ENCODE results near the gene RAB11FIP5. TPM values are rescaled to one million over a fixed set of nuclear protein-coding genes. Genes with fewer than 3 reads are reported as not detected.
"Not testable (repeated sequence)": the region's sequence is repeated elsewhere in the genome, so short reads cannot be mapped to it uniquely, and the experiment has no call there.

RAB11FIP5 gene
- total RNA-seq, 2 experiments from 2014 or later = 11.1 to 11.2 TPM

GRCh38 chr2:73106791-73107190, 6.0 kb downstream of the RAB11FIP5 start:
- no peaks in the 10 kb centered on the region for H3K27me3 Mint-ChIP-seq
- no peak for DNase-seq
- no peaks in the 10 kb centered on the region for H3K9me3 Mint-ChIP-seq
- ChIA-PET CTCF (no interaction called here), POLR2A (no interaction called here)
- intact Hi-C loops (cut with micrococcal nuclease) = no loop called here
- no peak overlapping the region for H3K27ac Mint-ChIP-seq
- H3K4me3 Mint-ChIP-seq = no peak overlapping the region
- no peaks in the 10 kb centered on the region for H3K36me3 Mint-ChIP-seq
- H3K4me1 Mint-ChIP-seq (ENCODE audit: low read depth) = peaks cover 33% of the 10 kb centered on the region

- Mint-ChIP-seq H3K4me3 (no peak overlapping the region), H3K27ac (no peak overlapping the region), H3K4me1 (ENCODE audit: low read depth) (peaks cover 23% of the 10 kb centered on the region), H3K9me3 (no peaks in the 10 kb centered on the region), H3K27me3 (no peaks in the 10 kb centered on the region), H3K36me3 (no peaks in the 10 kb centered on the region)
- ChIA-PET CTCF (no interaction called here), POLR2A (no interaction called here)
- DNase-seq = no peak
- intact Hi-C loops (cut with micrococcal nuclease) = no loop called here
Observed at GRCh38 chr2:73105511-73105971, 7.2 kb downstream of the RAB11FIP5 start.

- Mint-ChIP-seq H3K4me3 (no peak overlapping the region), H3K4me1 (ENCODE audit: low read depth) (peaks cover 22% of the 10 kb centered on the region), H3K9me3 (no peaks in the 10 kb centered on the region), H3K27ac (no peak overlapping the region), H3K27me3 (no peaks in the 10 kb centered on the region), H3K36me3 (no peaks in the 10 kb centered on the region)
- POLR2A ChIA-PET = no interaction called here
- intact Hi-C loops (cut with micrococcal nuclease) = no loop called here
- DNase-seq = no peak
- CTCF ChIA-PET = no interaction called here
Observed at GRCh38 chr2:73104933-73105332, 7.8 kb downstream of the RAB11FIP5 start.

GRCh38 chr2:73103018-73103542, 9.7 kb downstream of the RAB11FIP5 start:
- ChIA-PET CTCF (no interaction called here), POLR2A (no interaction called here)
- Mint-ChIP-seq H3K36me3 (no peaks in the 10 kb centered on the region), H3K4me3 (no peak overlapping the region), H3K27me3 (no peaks in the 10 kb centered on the region), H3K4me1 (ENCODE audit: low read depth) (peaks cover 17% of the 10 kb centered on the region), H3K9me3 (no peaks in the 10 kb centered on the region), H3K27ac (no peak overlapping the region)
- intact Hi-C loops (cut with micrococcal nuclease) = no loop called here
- DNase-seq = no peak

- H3K36me3 Mint-ChIP-seq = no peaks in the 10 kb centered on the region
- H3K4me3 Mint-ChIP-seq = no peak overlapping the region
- no peak for DNase-seq
- ChIA-PET POLR2A (no interaction called here), CTCF (no interaction called here)
- no peak overlapping the region for H3K27ac Mint-ChIP-seq
- intact Hi-C loops (cut with micrococcal nuclease) = no loop called here
- H3K9me3 Mint-ChIP-seq = no peaks in the 10 kb centered on the region
- peaks cover 11% of the 10 kb centered on the region for H3K4me1 Mint-ChIP-seq (ENCODE audit: low read depth)
- no peaks in the 10 kb centered on the region for H3K27me3 Mint-ChIP-seq
Observed at GRCh38 chr2:73101626-73102256, 11.0 kb downstream of the RAB11FIP5 start.

GRCh38 chr2:73100956-73101355, 11.8 kb downstream of the RAB11FIP5 start:
- CTCF ChIA-PET = no interaction called here
- H3K9me3 Mint-ChIP-seq = no peaks in the 10 kb centered on the region
- intact Hi-C loops (cut with micrococcal nuclease) = no loop called here
- H3K4me1 Mint-ChIP-seq (ENCODE audit: low read depth) = peaks cover 11% of the 10 kb centered on the region
- POLR2A ChIA-PET = no interaction called here
- H3K36me3 Mint-ChIP-seq = no peaks in the 10 kb centered on the region
- DNase-seq = no peak
- no peaks in the 10 kb centered on the region for H3K27me3 Mint-ChIP-seq
- H3K4me3 Mint-ChIP-seq = no peak overlapping the region
- H3K27ac Mint-ChIP-seq = no peak overlapping the region

- Mint-ChIP-seq H3K9me3 (no peaks in the 10 kb centered on the region), H3K4me3 (no peak overlapping the region), H3K27me3 (no peaks in the 10 kb centered on the region), H3K4me1 (ENCODE audit: low read depth) (peaks cover 11% of the 10 kb centered on the region), H3K27ac (no peak overlapping the region), H3K36me3 (no peaks in the 10 kb centered on the region)
- ChIA-PET POLR2A (no interaction called here), CTCF (interaction anchor here (1.0 to 1.5 kb wide), 4 partner anchors 12 to 113 kb away, joined by 3 to 6 read pairs (median 4); no protein-coding TSS in a partner anchor)
- no peak for DNase-seq
- intact Hi-C loops (cut with micrococcal nuclease) = no loop called here
Observed at GRCh38 chr2:73099486-73099885, 13.3 kb downstream of the RAB11FIP5 start.

GRCh38 chr2:73095910-73096309, 16.8 kb downstream of the RAB11FIP5 start:
- Mint-ChIP-seq H3K27ac (no peak overlapping the region), H3K27me3 (no peaks in the 10 kb centered on the region), H3K36me3 (no peaks in the 10 kb centered on the region), H3K9me3 (no peaks in the 10 kb centered on the region), H3K4me1 (ENCODE audit: low read depth) (peaks cover 2% of the 10 kb centered on the region), H3K4me3 (no peak overlapping the region)
- intact Hi-C loops (cut with micrococcal nuclease) = no loop called here
- no peak for DNase-seq
- ChIA-PET CTCF (interaction anchor here (1.9 kb wide), 1 partner anchor 10 kb away, joined by 7 read pairs; no protein-coding TSS in a partner anchor), POLR2A (interaction anchor here (0.6 kb wide), 1 partner anchor 14 kb away, joined by 3 read pairs; no protein-coding TSS in a partner anchor)

- ChIA-PET POLR2A (interaction anchor here (0.6 kb wide), 1 partner anchor 163 kb away, joined by 3 read pairs; no protein-coding TSS in a partner anchor), CTCF (interaction anchor here (1.3 to 1.9 kb wide), 2 partner anchors 8 to 68 kb away, joined by 3 to 9 read pairs; no protein-coding TSS in a partner anchor)
- H3K4me3 Mint-ChIP-seq; H3K9me3 Mint-ChIP-seq; DNase-seq; H3K27ac Mint-ChIP-seq; H3K27me3 Mint-ChIP-seq; H3K4me1 Mint-ChIP-seq (ENCODE audit: low read depth); H3K36me3 Mint-ChIP-seq; intact Hi-C loops (cut with micrococcal nuclease): not testable (repeated sequence)
Observed at GRCh38 chr2:73093601-73094218, 19.0 kb downstream of the RAB11FIP5 start.

- DNase-seq = no peak
- POLR2A ChIA-PET = no interaction called here
- Mint-ChIP-seq H3K27me3 (no peaks in the 10 kb centered on the region), H3K4me1 (ENCODE audit: low read depth) (peaks cover 2% of the 10 kb centered on the region), H3K27ac (no peak overlapping the region), H3K9me3 (no peaks in the 10 kb centered on the region), H3K4me3 (no peak overlapping the region), H3K36me3 (no peaks in the 10 kb centered on the region)
- CTCF ChIA-PET = interaction anchor here (1.2 to 1.8 kb wide), 3 partner anchors 64 to 120 kb away, joined by 3 to 7 read pairs (median 7); no protein-coding TSS in a partner anchor
- intact Hi-C loops (cut with micrococcal nuclease) = no loop called here
Observed at GRCh38 chr2:73092146-73092783, 20.5 kb downstream of the RAB11FIP5 start.

GRCh38 chr2:73091696-73092095, 21.1 kb downstream of the RAB11FIP5 start:
- ChIA-PET CTCF (interaction anchor here (1.6 to 1.8 kb wide), 2 partner anchors 65 to 86 kb away, joined by 7 read pairs; no protein-coding TSS in a partner anchor), POLR2A (no interaction called here)
- Mint-ChIP-seq H3K4me3 (no peak overlapping the region), H3K4me1 (ENCODE audit: low read depth) (peaks cover 2% of the 10 kb centered on the region), H3K36me3 (no peaks in the 10 kb centered on the region), H3K27me3 (no peaks in the 10 kb centered on the region), H3K27ac (no peak overlapping the region), H3K9me3 (no peaks in the 10 kb centered on the region)
- no peak for DNase-seq
- intact Hi-C loops (cut with micrococcal nuclease) = no loop called here

GRCh38 chr2:73091164-73091563, 21.6 kb downstream of the RAB11FIP5 start:
- Mint-ChIP-seq H3K27ac (no peak overlapping the region), H3K4me1 (ENCODE audit: low read depth) (peaks cover 2% of the 10 kb centered on the region), H3K27me3 (no peaks in the 10 kb centered on the region), H3K4me3 (no peak overlapping the region), H3K9me3 (no peaks in the 10 kb centered on the region), H3K36me3 (no peaks in the 10 kb centered on the region)
- DNase-seq = no peak
- CTCF ChIA-PET = interaction anchor here (1.8 kb wide), 1 partner anchor 65 kb away, joined by 7 read pairs; no protein-coding TSS in a partner anchor
- intact Hi-C loops (cut with micrococcal nuclease) = no loop called here
- POLR2A ChIA-PET = no interaction called here
